HG03521 (cell line): Measurements from ENCODE around the gene CALR.
"Not testable (repeated sequence)": the region's sequence is repeated elsewhere in the genome, so short reads cannot be mapped to it uniquely, and the experiment has no call there.

Experiments used
- ATAC-seq: cut with Tn5 transposase; IDR thresholded peaks from one replicate; pipeline ENCODE4 v1.9.1; 2021; ENCODE audit warnings: mild to moderate bottlenecking, moderate library complexity; ENCODE audit not compliant: unreplicated experiment

CALR gene

DNA sequence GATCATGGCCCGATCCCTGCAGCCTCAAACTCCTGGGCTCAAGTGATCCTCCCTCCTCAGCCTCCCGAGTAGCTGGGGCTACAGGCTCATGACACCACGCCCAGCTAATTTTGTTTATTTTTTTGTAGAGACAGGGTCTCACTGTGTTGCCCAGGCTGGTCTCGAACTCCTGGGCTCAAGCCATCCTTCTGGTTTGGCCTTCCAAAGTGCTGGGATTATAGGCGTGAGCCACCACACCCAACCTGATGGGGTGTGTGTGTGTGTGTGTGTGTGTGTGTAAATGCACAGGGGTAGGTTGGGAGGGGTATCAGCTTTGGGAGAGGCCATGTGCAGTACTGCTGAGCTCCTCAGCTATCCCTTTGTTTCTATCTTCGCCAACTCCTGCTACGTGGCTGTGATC lies 37.7 kb downstream of the CALR start:
- ATAC-seq = not testable (repeated sequence)

DNA sequence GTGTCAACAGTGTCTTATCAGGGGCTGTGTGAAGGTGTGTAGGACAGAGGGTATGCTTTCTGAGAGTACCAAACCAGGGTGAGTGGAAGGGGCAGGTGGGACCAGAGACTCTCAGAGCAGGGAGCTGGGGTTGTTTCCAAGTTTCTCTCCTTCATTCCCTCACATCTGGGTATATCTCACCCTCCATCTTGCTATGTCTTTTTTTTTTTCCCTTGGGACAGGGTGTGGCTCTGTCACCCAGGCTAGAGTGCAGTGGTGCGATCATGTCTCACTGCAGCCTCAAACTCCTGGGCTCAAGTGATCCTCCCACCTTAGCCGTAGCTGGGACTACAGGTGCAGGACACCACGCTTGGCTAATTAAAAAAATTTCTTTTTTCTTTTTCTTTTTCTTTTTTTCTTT lies 41.6 kb downstream of the CALR start:
- no peak for ATAC-seq

- ATAC-seq = no peak
Observed at GRCh38 chr19:12982648-12983047, 44.2 kb downstream of the CALR start.

GRCh38 chr19:12983091-12983490 lies 44.7 kb downstream of the CALR start:
- ATAC-seq = no peak

- ATAC-seq = no peak
Observed at GRCh38 chr19:12983542-12984142, 45.2 kb downstream of the CALR start.

- ATAC-seq = no peak
Observed at GRCh38 chr19:12984143-12984627, 45.8 kb downstream of the CALR start.

GRCh38 chr19:12984683-12985048 lies 46.3 kb downstream of the CALR start:
- no peak for ATAC-seq

GRCh38 chr19:12985049-12985776 lies 46.8 kb downstream of the CALR start:
- no peak for ATAC-seq

DNA sequence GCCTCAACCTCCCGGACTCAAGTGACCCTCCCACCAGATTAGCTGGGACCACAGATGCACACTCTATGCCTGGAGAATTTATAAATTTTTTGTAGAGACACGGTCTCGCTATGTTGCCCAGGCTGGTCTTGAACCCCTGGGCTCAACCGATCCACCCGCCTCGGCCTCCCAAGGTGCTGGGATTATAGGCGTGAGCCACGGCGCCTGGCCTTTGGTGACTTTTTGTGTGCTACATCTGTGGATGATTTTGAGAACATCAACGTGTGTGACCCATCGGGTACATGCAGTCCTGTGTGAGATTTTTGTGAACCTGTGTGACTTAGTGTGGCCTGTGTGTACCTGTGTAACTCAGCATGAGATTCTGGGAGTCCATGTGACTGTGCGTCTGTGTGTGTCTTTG lies 48.3 kb downstream of the CALR start:
- no peak for ATAC-seq

GRCh38 chr19:12987190-12987589 lies 48.8 kb downstream of the CALR start:
- ATAC-seq = no peak

GRCh38 chr19:12987781-12988180 lies 49.4 kb downstream of the CALR start:
- no peak for ATAC-seq

DNA sequence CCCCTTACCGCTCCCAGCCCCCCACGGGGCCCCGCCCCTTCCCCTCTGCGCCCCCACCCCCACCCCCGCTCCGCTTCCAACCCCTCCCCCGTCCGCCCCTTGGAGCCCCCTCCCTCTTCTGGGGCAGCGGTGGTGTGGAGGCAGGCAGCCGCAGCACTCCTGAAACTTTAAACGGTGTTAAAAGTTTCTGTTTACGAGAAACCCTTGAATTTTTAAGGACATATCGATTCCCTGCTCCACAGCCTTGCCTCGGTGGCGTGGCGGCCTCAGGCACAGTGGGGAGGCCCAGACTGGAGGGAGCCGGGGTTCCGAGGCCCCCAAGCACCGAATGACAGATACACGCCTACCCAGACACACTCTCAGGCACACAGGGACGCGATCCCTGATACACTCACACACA lies 52.0 kb downstream of the CALR start:
- ATAC-seq = no peak

DNA sequence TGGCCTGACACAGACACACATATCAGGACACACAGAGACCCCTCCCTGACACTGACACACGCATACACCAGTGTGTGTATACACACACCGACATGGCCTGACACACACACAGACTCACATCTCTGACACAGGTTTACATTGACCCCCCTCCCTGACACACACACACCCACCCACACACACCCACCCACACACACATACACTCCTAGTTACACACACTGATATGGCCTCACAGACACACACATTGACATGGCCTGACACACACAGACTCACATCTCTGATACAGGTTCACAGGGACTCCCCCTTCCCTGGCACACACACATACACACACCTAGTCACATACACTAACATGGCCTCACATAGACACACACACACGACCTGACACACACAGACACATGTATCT lies 52.4 kb downstream of the CALR start:
- no peak for ATAC-seq

DNA sequence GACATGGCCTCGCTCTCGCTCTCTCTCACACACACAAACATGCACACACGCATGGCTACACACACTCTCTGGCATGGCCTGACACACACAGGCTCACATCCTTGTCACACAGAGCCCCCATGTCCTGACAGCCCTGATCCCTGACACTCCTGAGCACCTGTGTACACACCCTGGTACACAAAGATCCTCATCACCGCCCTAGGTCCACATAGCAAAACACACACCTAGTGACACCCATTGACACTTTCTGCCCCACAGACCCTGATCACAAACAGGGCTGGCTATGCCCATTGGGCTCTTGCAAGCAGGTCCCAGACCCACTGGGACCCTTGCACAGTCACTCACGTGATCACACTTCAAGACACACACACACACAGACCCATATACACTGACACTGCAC lies 52.9 kb downstream of the CALR start:
- ATAC-seq = no peak

DNA sequence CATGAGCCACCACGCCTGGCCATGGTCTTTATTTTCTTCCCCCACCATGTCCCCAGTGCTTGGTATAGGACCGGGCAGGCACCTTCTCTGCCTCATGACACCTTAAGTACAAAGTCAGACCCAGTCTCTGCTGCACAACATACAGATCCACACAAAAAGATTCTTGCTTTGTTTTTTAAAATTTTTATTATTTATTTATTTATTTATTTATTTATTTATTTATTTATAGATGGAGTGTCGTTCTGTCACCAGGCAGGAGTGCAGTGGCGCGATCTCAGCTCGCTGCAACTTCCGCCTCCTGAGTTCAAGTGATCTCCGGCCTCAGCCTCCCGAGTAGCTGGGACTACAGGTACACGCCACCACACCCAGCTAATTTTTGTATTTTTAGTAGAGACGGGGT lies 54.3 kb downstream of the CALR start:
- no peak for ATAC-seq

GRCh38 chr19:12993562-12993961 lies 55.2 kb downstream of the CALR start:
- no peak for ATAC-seq
